ENCODE measurements around the gene NMB. TPM values are rescaled to one million over a fixed set of nuclear protein-coding genes. Genes with fewer than 3 reads are reported as not detected.

The NMB gene
- total RNA-seq, 4 donors from 2014 or later: 27.3 to 157 (median 68.0) TPM

- 93 to 96% methylated on average over 3 of the region's 3 CpGs for WGBS, 2 donors
- H3K36me3 ChIP-seq: peaks cover 0 to 69% (median 0%) of the 10 kb centered on the region in 3 donors
These were observed 23.8 kb upstream of the NMB start for GRCh38 chr15:84681831-84682230.

DNA sequence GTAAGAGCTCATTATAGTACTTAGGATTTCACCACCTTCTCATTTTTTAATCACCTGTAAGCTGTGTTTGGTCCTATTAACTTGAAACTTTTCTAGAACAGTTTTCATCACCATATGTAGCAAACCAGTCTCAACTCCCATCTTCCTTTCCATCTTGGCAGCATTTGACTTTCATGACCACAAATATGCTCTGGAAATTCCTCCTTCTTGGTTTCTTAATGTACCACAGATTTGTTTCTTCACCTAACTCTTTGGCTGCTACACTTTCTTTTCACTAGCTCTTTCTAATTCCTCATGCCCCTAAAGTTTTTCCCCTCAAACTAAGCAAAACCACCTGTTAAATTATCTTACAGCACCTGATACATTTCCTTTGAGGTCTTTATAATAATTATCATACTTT lies 13.2 kb upstream of the NMB start:
- H3K4me1 ChIP-seq: peaks cover 0 to 4% (median 0%) of the 10 kb centered on the region in 4 donors
- no peak for DNase-seq (ENCODE audit: low spot score in 2 of 2)
- no peak overlapping the region for H3K4me3 ChIP-seq
- H3K36me3 ChIP-seq: peaks cover 0 to 57% (median 2%) of the 10 kb centered on the region in 3 donors
- TF ChIP-seq POLR2A (IDR thresholded peaks at IDR 0.05) (no peak), CTCF (IDR thresholded peaks at IDR 0.05) (no peak), EP300 (IDR thresholded peaks at IDR 0.05) (no peak)
- no peaks in the 10 kb centered on the region for H3K27me3 ChIP-seq
- H3K9me3 ChIP-seq: no peaks in the 10 kb centered on the region
- peak overlapping the region in 2 of 4 donors; percentile 19 to 59 for H3K27ac ChIP-seq

More at GRCh38 chr15:84681831-84682230, 23.8 kb upstream of the NMB start:
- no peaks in the 10 kb centered on the region for H3K9me3 ChIP-seq
- no peak overlapping the region for H3K4me3 ChIP-seq
- no peak for DNase-seq (ENCODE audit: low spot score in 2 of 2)
- TF ChIP-seq CTCF (IDR thresholded peaks at IDR 0.05) (no peak), POLR2A (IDR thresholded peaks at IDR 0.05) (no peak), EP300 (IDR thresholded peaks at IDR 0.05) (no peak)
- no peak overlapping the region for H3K27ac ChIP-seq
- no peaks in the 10 kb centered on the region for H3K27me3 ChIP-seq
- H3K4me1 ChIP-seq: peaks cover 0 to 5% (median 0%) of the 10 kb centered on the region in 4 donors

GRCh38 chr15:84669726-84670125 lies 11.7 kb upstream of the NMB start:
- H3K4me3 ChIP-seq: no peak overlapping the region
- DNase-seq (ENCODE audit: low spot score in 2 of 2): no peak
- H3K27me3 ChIP-seq: no peaks in the 10 kb centered on the region
- H3K36me3 ChIP-seq: peaks cover 0 to 70% (median 0%) of the 10 kb centered on the region in 3 donors
- no peaks in the 10 kb centered on the region for H3K9me3 ChIP-seq
- TF ChIP-seq CTCF (IDR thresholded peaks at IDR 0.05): no peak
- no peak for TF ChIP-seq POLR2A (IDR thresholded peaks at IDR 0.05)
- no peak for TF ChIP-seq EP300 (IDR thresholded peaks at IDR 0.05)
- no peak overlapping the region for H3K27ac ChIP-seq
- WGBS, 2 donors: 75 to 80% methylated on average over 8 of the region's 8 CpGs
- peaks cover 0 to 4% (median 0%) of the 10 kb centered on the region in 4 donors for H3K4me1 ChIP-seq

DNA sequence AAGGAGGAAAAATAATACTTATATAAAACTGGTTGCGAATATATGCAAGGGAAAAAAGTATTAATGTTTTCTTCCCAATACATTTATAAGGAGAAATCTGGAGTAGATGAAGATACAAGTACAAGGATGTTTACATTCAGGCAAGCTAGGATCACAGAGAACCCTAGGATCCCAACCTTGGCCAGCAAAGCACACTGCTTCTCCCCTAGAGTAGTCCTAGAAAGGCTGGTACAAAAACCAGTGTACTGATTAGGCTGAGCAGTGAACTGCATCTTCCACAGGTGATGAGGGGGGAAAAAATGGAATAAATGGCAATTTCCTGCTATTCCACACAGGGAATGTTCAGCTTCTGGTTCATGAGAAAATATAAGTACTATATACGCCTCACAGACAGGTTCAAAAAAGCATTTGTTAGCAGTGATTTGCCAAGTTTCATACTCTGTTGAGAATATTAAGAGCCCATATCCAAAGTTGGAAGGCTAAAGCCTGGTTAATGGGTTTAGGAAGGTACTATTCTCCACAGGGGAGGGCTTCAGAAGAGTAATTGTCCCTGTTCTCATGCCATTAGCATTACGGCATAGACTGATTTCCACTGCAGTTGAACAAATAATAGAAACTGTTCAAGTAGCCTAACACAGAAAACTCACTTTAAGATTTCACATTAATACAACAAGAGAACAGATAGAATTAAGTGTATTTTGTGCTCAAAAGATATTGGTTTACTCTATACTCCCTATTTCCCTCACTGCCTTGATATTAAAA lies 10.4 kb upstream of the NMB start:
- H3K4me1 ChIP-seq: peaks cover 0 to 4% (median 0%) of the 10 kb centered on the region in 4 donors
- 92% methylated on average over 3 of the region's 3 CpGs for WGBS, 2 donors
- H3K27ac ChIP-seq: no peak overlapping the region
- H3K36me3 ChIP-seq: peaks cover 0 to 71% (median 0%) of the 10 kb centered on the region in 3 donors
- H3K9me3 ChIP-seq: no peaks in the 10 kb centered on the region
- H3K27me3 ChIP-seq: no peaks in the 10 kb centered on the region
- TF ChIP-seq CTCF (IDR thresholded peaks at IDR 0.05) (no peak), EP300 (IDR thresholded peaks at IDR 0.05) (no peak), POLR2A (IDR thresholded peaks at IDR 0.05) (no peak)
- H3K4me3 ChIP-seq: no peak overlapping the region
- DNase-seq (ENCODE audit: low spot score in 2 of 2): no peak

DNA sequence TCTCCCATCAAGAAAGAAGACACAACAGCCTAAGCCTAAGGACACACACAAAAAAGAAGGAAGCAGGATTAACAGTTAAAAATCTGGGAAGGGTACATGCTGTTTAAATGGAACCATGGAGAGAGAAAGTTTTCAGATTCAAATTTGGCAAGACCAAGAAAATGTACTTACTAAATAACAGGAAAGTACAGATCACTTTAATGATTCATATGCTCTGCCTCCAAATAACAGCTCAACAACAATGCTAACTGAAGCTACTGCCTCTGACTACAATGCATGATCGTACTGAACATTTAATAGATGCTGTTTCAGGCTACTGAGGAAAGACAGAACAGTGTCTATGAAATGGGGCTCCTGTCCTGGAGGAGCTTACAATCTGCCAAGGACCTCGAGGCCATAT lies 8.4 kb upstream of the NMB start:
- no peak overlapping the region for H3K4me3 ChIP-seq
- H3K9me3 ChIP-seq: no peaks in the 10 kb centered on the region
- DNase-seq (ENCODE audit: low spot score in 2 of 2): no peak
- H3K27me3 ChIP-seq: no peaks in the 10 kb centered on the region
- TF ChIP-seq EP300 (IDR thresholded peaks at IDR 0.05) (no peak), CTCF (IDR thresholded peaks at IDR 0.05) (no peak), POLR2A (IDR thresholded peaks at IDR 0.05) (no peak)
- H3K27ac ChIP-seq: no peak overlapping the region
- WGBS, 2 donors: 88 to 93% methylated on average over 2 of the region's 2 CpGs
- no peaks in the 10 kb centered on the region for H3K4me1 ChIP-seq
- peaks cover 0 to 64% (median 0%) of the 10 kb centered on the region in 3 donors for H3K36me3 ChIP-seq
